Mesendoderm (in vitro differentiated cells): ENCODE measurements around the gene NOTUM.

ENCODE experiments used
- DNase-seq: peaks from one replicate; pipeline ENCODE4 v3.0.0; 2013
- H2AK5ac ChIP-seq: 2 replicates; pipeline ENCODE4 v1.6.1; 2013; ENCODE audit warnings: low read length, inconsistent platforms
- H2BK120ac ChIP-seq: 2 replicates; pipeline ENCODE4 v1.6.1; 2013; ENCODE audit warnings: low read depth, mild to moderate bottlenecking, low read length, moderate library complexity, mixed read lengths
- H2BK15ac ChIP-seq: replicated peaks from 2 replicates; pipeline ENCODE4 v1.6.1; 2013; ENCODE audit warnings: low read depth, mild to moderate bottlenecking, moderate library complexity
- H2BK5ac ChIP-seq: 2 replicates; pipeline ENCODE4 v1.6.1; 2013; ENCODE audit warnings: low read length, inconsistent platforms
- H3K18ac ChIP-seq: 2 replicates; pipeline ENCODE4 v1.6.1; 2013; ENCODE audit warnings: mild to moderate bottlenecking, low read length, mixed read lengths
- H3K23ac ChIP-seq: one replicate; pipeline ENCODE4 v1.6.1; 2013; ENCODE audit warnings: low read length
- H3K27ac ChIP-seq: 2 replicates; pipeline ENCODE4 v1.5.1; 2013; ENCODE audit warnings: low read depth, mild to moderate bottlenecking, inconsistent platforms, low read length, moderate library complexity
- H3K27me3 ChIP-seq: 2 replicates; pipeline ENCODE4 v1.6.1; 2013; ENCODE audit warnings: low read length, control low read depth, mild to moderate bottlenecking, inconsistent platforms; ENCODE audit not compliant: insufficient read depth, poor library complexity
- H3K36me3 ChIP-seq: 2 replicates; pipeline ENCODE4 v1.6.1; 2013; ENCODE audit warnings: low read length, inconsistent platforms; ENCODE audit not compliant: control insufficient read depth, insufficient read depth
- H3K4ac ChIP-seq: one replicate; pipeline ENCODE4 v1.6.1; 2013; ENCODE audit warnings: low read depth, mild to moderate bottlenecking, low read length, moderate library complexity
- H3K4me1 ChIP-seq: 2 replicates; pipeline ENCODE4 v1.6.1; 2013; ENCODE audit warnings: low read depth, low read length, inconsistent platforms; ENCODE audit not compliant: control insufficient read depth
- H3K4me2 ChIP-seq: 2 replicates; pipeline ENCODE4 v1.6.1; 2013; ENCODE audit warnings: low read length
- H3K4me3 ChIP-seq: 2 replicates; pipeline ENCODE4 v1.5.1; 2013; ENCODE audit warnings: mild to moderate bottlenecking, low read length
- H3K56ac ChIP-seq: one replicate; pipeline ENCODE4 v1.6.1; 2013; ENCODE audit warnings: low read length
- H3K79me1 ChIP-seq: 2 replicates; pipeline ENCODE4 v1.6.1; 2013; ENCODE audit warnings: low read length, inconsistent platforms
- H3K79me2 ChIP-seq: 2 replicates; pipeline ENCODE4 v1.6.1; 2013; ENCODE audit warnings: mild to moderate bottlenecking, low read length; ENCODE audit not compliant: control insufficient read depth, insufficient read depth
- H3K9ac ChIP-seq: 2 replicates; pipeline ENCODE4 v1.6.1; 2013; ENCODE audit warnings: low read length, inconsistent platforms
- H4K5ac ChIP-seq: one replicate; pipeline ENCODE4 v1.6.1; 2013; ENCODE audit warnings: low read length
- H4K8ac ChIP-seq: one replicate; pipeline ENCODE4 v1.6.1; 2013; ENCODE audit warnings: low read depth, mild to moderate bottlenecking, control low read depth, low read length, moderate library complexity
- whole genome bisulfite sequencing: extraction: QIAGEN DNeasy Blood & Tissue Kit; methylation state at CpG from one replicate; pipeline ENCODE4 v1.1.7; 2013; ENCODE audit warnings: low lambda C conversion rate, missing lambda C conversion rate; ENCODE audit not compliant: insufficient coverage; ENCODE audit errors: extremely low coverage; 5-methylcytosine and 5-hydroxymethylcytosine counted together

NOTUM gene

DNA sequence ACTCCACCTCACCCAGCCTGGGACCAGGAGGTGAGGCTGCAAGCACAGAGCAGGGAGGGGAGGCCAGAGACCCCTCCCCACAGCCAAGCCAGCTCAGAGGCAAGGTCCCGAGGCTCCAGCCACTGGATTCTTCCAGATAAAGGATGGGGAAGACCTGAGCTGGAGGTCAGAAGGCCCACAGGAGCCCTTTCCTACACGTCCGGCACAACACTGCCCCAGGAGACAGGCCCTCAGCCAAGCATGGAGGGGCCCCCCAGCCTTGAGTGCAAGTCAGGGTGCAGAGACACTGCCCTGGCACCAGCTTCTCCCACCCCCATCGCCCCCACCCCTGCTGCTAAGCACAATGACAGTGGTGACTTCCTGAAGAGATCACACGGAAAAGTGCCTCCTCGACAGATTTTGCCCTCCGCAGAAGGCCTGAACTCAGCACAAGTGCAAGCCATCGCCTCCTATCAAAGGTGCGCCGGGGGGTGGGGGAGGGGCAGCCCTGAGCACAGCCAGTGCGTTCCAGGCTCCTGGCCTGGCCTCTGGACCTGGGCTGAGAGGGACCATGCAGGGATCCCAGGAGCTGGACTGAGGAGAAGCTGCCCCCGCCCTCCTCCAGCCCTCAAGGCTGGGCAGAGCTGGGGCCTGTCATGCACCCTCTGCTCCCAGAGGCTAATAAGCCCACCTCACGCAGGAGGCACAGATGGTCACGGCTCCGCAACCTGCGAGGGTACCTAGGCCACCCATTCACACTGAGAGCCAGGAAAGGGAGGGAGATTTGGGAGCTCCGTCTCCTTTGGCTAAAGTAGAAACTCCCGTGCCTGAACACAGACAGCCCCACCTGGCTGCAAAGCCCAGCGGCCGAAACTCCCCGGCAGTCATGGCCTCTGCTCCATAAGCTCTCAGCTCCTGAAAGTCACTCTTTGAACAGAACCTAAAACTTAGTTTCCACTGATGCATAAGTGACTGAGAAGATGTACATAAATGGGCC, 36.1 kb downstream of the NOTUM start:
- H4K5ac ChIP-seq = no peak overlapping the region
- no peak overlapping the region for H2BK120ac ChIP-seq
- no peak overlapping the region for H3K4me3 ChIP-seq
- peaks cover 24% of the 10 kb centered on the region for H3K79me1 ChIP-seq
- peaks cover 4% of the 10 kb centered on the region for H3K36me3 ChIP-seq
- H3K4me1 ChIP-seq = peaks cover 23% of the 10 kb centered on the region
- peaks cover 62% of the 10 kb centered on the region for H3K79me2 ChIP-seq
- H2AK5ac ChIP-seq = peak overlapping the region; percentile 97
- H3K27ac ChIP-seq = peak overlapping the region; percentile 95
- no peaks in the 10 kb centered on the region for H3K27me3 ChIP-seq
- no CpG with 5 or more reads among the region's 21 CpGs for WGBS
- peak overlapping the region; percentile 70 for H3K18ac ChIP-seq
- no peak overlapping the region for H3K23ac ChIP-seq
- peak overlapping the region; percentile 51 for H3K4me2 ChIP-seq
- peak overlapping the region; percentile 90 for H2BK5ac ChIP-seq
- peak; percentile 72 for DNase-seq
- H4K8ac ChIP-seq = no peak overlapping the region
- H3K56ac ChIP-seq = peak overlapping the region; percentile 92
- H3K9ac ChIP-seq = peak overlapping the region; percentile 75
- no peak overlapping the region for H2BK15ac ChIP-seq
- peak overlapping the region; percentile 71 for H3K4ac ChIP-seq

DNA sequence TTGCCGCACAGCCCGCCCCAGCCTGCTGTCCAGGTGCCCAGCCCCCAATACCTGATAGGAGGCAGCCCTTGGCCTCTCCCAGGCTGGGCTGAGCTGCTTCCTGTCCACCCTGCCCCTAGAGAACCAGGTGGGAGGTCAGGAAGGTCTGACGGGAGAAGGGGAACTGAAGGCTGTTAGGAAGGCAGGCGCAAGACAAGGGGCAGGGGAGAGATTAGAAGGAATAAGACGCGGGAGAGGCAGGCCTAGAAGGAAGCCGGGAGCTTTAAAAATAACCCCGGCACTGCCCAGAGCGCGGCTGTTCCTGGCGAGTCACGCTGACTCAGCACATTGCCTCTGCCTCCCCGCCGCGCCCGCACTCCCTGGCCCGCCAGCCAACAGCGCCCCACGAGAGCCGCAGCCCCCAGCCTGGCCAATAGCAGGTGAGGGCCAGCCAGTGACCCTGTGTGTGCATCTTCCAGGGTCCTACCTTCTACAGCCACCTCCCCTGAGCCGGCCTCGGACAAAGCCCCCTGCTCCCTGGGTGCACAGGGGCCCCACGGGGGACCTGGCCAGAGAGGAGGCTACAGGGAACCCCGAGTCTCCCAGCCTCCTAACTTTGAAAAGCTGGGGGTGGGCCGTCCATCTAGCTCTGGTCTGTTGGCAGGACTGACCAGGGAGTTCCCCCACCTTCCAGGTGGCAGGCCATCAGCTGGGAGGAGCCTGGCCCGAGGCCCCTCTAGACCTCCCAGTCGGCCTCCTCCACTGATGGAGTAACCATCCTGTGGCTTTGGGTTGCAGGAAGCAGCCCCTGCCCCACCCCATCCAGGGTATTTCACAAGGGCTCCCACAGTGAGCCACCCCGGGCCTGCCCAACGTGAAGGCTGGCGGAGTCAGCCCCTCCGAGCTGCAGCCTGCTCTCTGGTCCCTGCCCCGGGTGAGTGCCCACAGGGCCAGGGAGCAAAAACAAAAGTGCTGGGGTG, 37.4 kb downstream of the NOTUM start:
- Histone ChIP-seq H2AK5ac (peak overlapping the region; percentile 37), H3K56ac (peak overlapping the region; percentile 92), H3K4me3 (no peak overlapping the region), H2BK120ac (peak overlapping the region; percentile 0), H3K79me1 (peaks cover 28% of the 10 kb centered on the region), H3K9ac (peak overlapping the region; percentile 75), H3K4ac (peak overlapping the region; percentile 71), H3K18ac (peak overlapping the region; percentile 70), H3K27ac (peak overlapping the region; percentile 95), H3K23ac (no peak overlapping the region), H4K8ac (no peak overlapping the region), H3K36me3 (peaks cover 5% of the 10 kb centered on the region), H3K4me1 (peaks cover 23% of the 10 kb centered on the region), H2BK15ac (no peak overlapping the region), H3K79me2 (peaks cover 67% of the 10 kb centered on the region), H4K5ac (no peak overlapping the region), H3K27me3 (no peaks in the 10 kb centered on the region), H3K4me2 (peak overlapping the region; percentile 32), H2BK5ac (peak overlapping the region; percentile 69)
- WGBS = no CpG with 5 or more reads among the region's 32 CpGs
- DNase-seq = peak; percentile 97

DNA sequence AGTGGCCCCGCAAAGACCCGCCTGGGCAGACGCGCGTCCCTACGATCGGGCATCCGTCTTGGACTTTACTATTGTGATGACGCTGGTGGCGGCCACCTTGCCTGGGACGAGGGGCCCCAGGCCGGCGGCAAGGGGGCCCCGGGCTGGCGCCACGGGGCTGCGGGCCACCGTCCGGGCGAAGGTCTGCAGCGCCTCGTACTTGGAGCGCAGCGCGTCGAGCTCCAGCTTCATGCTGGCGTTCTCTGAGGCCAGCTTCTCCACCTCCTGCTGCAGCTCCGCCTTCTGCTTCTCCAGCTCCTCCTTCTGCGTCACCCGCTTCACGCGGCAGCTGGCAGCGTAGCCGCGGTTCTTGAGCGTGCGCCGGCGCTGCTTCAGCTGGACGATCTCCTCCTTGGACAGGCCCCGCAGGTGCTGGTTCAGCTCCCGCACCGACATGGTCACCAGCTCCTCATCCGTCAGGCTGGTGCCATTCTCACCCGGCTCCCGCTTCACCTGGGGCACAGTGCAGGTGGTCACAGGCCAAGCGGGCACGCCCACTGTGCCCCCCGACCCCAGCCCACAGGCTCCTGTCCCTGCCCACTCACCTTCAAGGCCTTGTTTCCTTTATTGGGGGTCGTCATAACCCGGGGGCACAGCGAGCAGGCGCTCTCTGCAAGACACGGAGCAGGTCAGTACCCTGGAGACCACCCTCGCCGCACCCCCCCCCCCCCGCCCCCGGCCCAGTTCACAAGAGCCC, 38.3 kb downstream of the NOTUM start:
- WGBS = no CpG with 5 or more reads among the region's 58 CpGs

DNA sequence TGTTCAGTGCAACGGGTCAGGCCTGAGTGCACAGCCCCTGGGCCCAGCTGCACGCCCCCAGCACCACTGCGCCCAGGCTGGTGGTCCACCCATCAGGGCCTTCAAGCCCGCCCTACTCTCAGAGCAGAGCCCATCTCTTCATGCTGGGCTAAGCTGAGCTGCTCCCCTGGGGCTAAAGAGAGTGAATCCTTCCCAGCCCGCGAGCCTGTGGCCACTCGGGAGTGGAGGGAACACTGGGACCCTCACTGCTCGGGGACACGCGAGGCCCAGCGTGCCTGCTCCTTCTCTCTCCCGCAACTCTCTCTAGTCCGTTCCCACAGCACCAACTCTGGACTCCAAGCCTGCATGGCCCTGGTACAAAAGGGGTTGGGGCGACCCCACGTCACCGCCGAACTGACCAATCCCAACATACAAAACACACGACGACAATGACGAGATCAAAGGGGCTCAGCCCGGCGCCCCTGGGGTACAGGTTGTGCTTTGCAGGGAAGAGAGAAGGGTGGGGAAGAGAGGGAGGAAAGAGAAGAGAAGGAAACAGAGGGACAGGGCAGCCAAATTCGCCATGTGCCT, 38.9 kb downstream of the NOTUM start:
- Histone ChIP-seq H2BK15ac (no peak overlapping the region), H3K4ac (no peak overlapping the region), H2BK5ac (no peak overlapping the region), H3K56ac (peak overlapping the region; percentile 92), H3K4me2 (no peak overlapping the region), H3K4me3 (no peak overlapping the region), H3K79me2 (peaks cover 68% of the 10 kb centered on the region), H3K27ac (no peak overlapping the region), H3K9ac (no peak overlapping the region), H3K27me3 (no peaks in the 10 kb centered on the region), H4K5ac (no peak overlapping the region), H2AK5ac (no peak overlapping the region), H3K18ac (no peak overlapping the region), H4K8ac (no peak overlapping the region), H3K4me1 (peaks cover 24% of the 10 kb centered on the region), H3K36me3 (peaks cover 5% of the 10 kb centered on the region), H2BK120ac (no peak overlapping the region), H3K23ac (no peak overlapping the region), H3K79me1 (peaks cover 30% of the 10 kb centered on the region)
- no peak for DNase-seq
- no CpG with 5 or more reads among the region's 23 CpGs for WGBS

More for the DNA sequence above, 38.3 kb downstream of the NOTUM start:
- Histone ChIP-seq H3K4ac (peak overlapping the region; percentile 43), H3K4me1 (peaks cover 23% of the 10 kb centered on the region), H3K23ac (peak overlapping the region; percentile 98), H3K79me1 (peaks cover 28% of the 10 kb centered on the region), H3K4me2 (peak overlapping the region; percentile 31), H3K27ac (peak overlapping the region; percentile 95), H3K27me3 (no peaks in the 10 kb centered on the region), H3K9ac (peak overlapping the region; percentile 67), H2BK120ac (no peak overlapping the region), H4K5ac (no peak overlapping the region), H3K79me2 (peaks cover 67% of the 10 kb centered on the region), H3K4me3 (no peak overlapping the region), H4K8ac (no peak overlapping the region), H3K56ac (peak overlapping the region; percentile 92), H2BK5ac (peak overlapping the region; percentile 70), H3K36me3 (peaks cover 5% of the 10 kb centered on the region), H2BK15ac (no peak overlapping the region), H2AK5ac (no peak overlapping the region), H3K18ac (peak overlapping the region; percentile 0)
- no peak for DNase-seq

DNA sequence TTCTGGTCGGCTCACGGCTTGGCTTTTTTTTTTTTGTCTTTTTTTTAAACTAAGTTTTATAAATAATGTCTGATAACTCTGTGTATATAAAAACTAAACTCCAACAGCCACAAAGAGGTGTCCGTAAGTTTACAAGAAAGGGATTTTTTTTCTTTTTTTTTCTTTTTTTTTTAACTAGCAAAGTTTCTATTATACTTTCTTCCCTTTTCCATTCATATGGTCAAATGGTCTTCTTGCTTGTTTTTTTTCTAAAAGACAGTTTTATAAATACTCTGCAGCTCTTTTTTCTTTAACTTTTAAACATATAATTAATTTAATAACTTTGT, 39.5 kb downstream of the NOTUM start:
- Histone ChIP-seq H2BK120ac (no peak overlapping the region), H2AK5ac (no peak overlapping the region), H3K4me1 (peaks cover 28% of the 10 kb centered on the region), H3K4ac (no peak overlapping the region), H3K27ac (no peak overlapping the region), H3K36me3 (peaks cover 6% of the 10 kb centered on the region), H3K9ac (no peak overlapping the region), H3K18ac (no peak overlapping the region), H3K79me1 (peaks cover 35% of the 10 kb centered on the region), H4K5ac (no peak overlapping the region), H3K23ac (no peak overlapping the region), H3K27me3 (no peaks in the 10 kb centered on the region), H2BK15ac (no peak overlapping the region), H4K8ac (no peak overlapping the region), H3K56ac (no peak overlapping the region), H3K79me2 (peaks cover 66% of the 10 kb centered on the region), H3K4me3 (no peak overlapping the region), H2BK5ac (no peak overlapping the region), H3K4me2 (no peak overlapping the region)
- WGBS = no CpG with 5 or more reads among the region's 3 CpGs
- DNase-seq = no peak
